Gastrocnemius medialis (tissue), 4 donors: ENCODE results near the gene NAALAD2.

ENCODE experiments used
- POLR2A ChIP-seq, 2 donors: fragments of 450-650 bp; IDR thresholded peaks; one replicate each; pipeline ENCODE4 v1.6.1; 2017; ENCODE audit warnings: antibody characterized with exemption in 2 of 2, mild to moderate bottlenecking in 2 of 2, moderate library complexity in 2 of 2
- TF ChIP-seq, protein P1 (sequence below), 5 experiments: fragments of 450-650 bp in 3 of 5; fragments of 200-600 bp in 2 of 5; sonication (generic) in 2 of 5; IDR thresholded peaks in 4 of 5; conservative IDR thresholded peaks in 1 of 5; 1 replicate in 4 of 5; 2 replicates in 1 of 5; pipeline ENCODE4 v1.5.1; 2016 to 2019; ENCODE audit warnings: antibody characterized with exemption in 5 of 5, mild to moderate bottlenecking in 3 of 5, moderate library complexity in 3 of 5

DNA sequence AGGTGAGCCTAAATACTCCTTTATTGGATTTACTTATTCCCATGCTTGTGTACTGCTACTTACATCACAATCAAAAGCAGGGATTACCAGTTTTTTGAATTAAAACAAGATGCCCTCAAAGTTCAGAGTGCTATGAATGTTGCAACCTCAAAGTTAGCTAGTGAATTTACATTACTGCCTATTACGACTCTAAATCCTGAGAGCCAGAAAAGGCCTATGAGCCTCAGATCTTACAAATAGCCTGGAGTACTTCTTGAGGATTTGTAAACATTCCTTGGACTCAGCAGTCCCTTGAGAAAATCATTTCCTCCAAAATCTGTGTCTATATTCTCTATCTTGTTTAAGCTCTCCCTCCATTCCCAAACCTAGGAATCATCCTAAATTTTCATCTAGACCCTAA lies 62.9 kb downstream of the NAALAD2 start:
- TF ChIP-seq, protein P1, sequence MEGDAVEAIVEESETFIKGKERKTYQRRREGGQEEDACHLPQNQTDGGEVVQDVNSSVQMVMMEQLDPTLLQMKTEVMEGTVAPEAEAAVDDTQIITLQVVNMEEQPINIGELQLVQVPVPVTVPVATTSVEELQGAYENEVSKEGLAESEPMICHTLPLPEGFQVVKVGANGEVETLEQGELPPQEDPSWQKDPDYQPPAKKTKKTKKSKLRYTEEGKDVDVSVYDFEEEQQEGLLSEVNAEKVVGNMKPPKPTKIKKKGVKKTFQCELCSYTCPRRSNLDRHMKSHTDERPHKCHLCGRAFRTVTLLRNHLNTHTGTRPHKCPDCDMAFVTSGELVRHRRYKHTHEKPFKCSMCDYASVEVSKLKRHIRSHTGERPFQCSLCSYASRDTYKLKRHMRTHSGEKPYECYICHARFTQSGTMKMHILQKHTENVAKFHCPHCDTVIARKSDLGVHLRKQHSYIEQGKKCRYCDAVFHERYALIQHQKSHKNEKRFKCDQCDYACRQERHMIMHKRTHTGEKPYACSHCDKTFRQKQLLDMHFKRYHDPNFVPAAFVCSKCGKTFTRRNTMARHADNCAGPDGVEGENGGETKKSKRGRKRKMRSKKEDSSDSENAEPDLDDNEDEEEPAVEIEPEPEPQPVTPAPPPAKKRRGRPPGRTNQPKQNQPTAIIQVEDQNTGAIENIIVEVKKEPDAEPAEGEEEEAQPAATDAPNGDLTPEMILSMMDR (IDR thresholded peaks at IDR 0.05 in 4 of 5, conservative IDR thresholded peaks at IDR 0.05 in 1 of 5): no peak
- no peak for TF ChIP-seq POLR2A (IDR thresholded peaks at IDR 0.05)
